HEK293 (cell line): ENCODE measurements around the gene SAFB.
A peak's percentile ranks its signal among the peaks of the same experiment; 100 is the strongest.

ENCODE experiments used
- GFI1B ChIP-seq: fragments of 450-650 bp; formaldehyde crosslinking; IDR thresholded peaks from 2 replicates; pipeline ENCODE4 v1.5.1; 2016; ENCODE audit warnings: missing biosample characterization, missing genetic modification characterization
- GLI4 ChIP-seq: fragments of 450-650 bp; formaldehyde crosslinking; IDR thresholded peaks from 2 replicates; pipeline ENCODE4 v1.5.1; 2016; ENCODE audit warnings: missing biosample characterization, missing genetic modification characterization
- HOXD13 ChIP-seq: sonication (generic); formaldehyde crosslinking; IDR thresholded peaks from 2 replicates; pipeline ENCODE4 v1.8.0; 2022; ENCODE audit warnings: missing genetic modification reagents, borderline replicate concordance
- KLF16 ChIP-seq: fragments of 450-650 bp; formaldehyde crosslinking; IDR thresholded peaks from 2 replicates; pipeline ENCODE4 v1.5.1; 2017; ENCODE audit warnings: missing biosample characterization, missing genetic modification characterization
- KLF8 ChIP-seq: fragments of 450-650 bp; formaldehyde crosslinking; IDR thresholded peaks from 2 replicates; pipeline ENCODE4 v1.5.1; 2016; ENCODE audit warnings: missing biosample characterization, missing genetic modification characterization
- REPIN1 ChIP-seq: fragments of 450-650 bp; formaldehyde crosslinking; IDR thresholded peaks from 2 replicates; pipeline ENCODE4 v1.5.1; 2017; ENCODE audit warnings: missing biosample characterization, missing genetic modification characterization, low read depth
- SCRT2 ChIP-seq: fragments of 450-650 bp; formaldehyde crosslinking; IDR thresholded peaks from 2 replicates; pipeline ENCODE4 v1.5.1; 2016; ENCODE audit warnings: missing biosample characterization, missing genetic modification characterization
- SP2 ChIP-seq: fragments of 450-650 bp; formaldehyde crosslinking; IDR thresholded peaks from 2 replicates; pipeline ENCODE4 v1.5.1; 2016; ENCODE audit warnings: missing biosample characterization, missing genetic modification characterization
- TCF7L2 ChIP-seq: IDR thresholded peaks from 2 replicates; pipeline ENCODE4 v1.6.1; 2011; ENCODE audit warnings: low read depth, mild to moderate bottlenecking, inconsistent platforms, low read length, moderate library complexity, borderline replicate concordance
- YY1 ChIP-seq: fragments of 450-650 bp; formaldehyde crosslinking; IDR thresholded peaks from 2 replicates; pipeline ENCODE4 v1.5.1; 2018; ENCODE audit warnings: missing biosample characterization, missing genetic modification characterization
- ZBTB8A ChIP-seq: fragments of 450-650 bp; formaldehyde crosslinking; IDR thresholded peaks from 2 replicates; pipeline ENCODE4 v1.5.1; 2016; ENCODE audit warnings: missing biosample characterization, missing genetic modification characterization
- ZEB2 ChIP-seq: fragments of 450-650 bp; formaldehyde crosslinking; IDR thresholded peaks from 2 replicates; pipeline ENCODE4 v1.5.1; 2016; ENCODE audit warnings: missing biosample characterization, missing genetic modification characterization
- ZFHX2 ChIP-seq: fragments of 450-650 bp; formaldehyde crosslinking; conservative IDR thresholded peaks from 2 replicates; pipeline ENCODE4 v1.5.1; 2016; ENCODE audit warnings: missing biosample characterization, missing genetic modification characterization
- ZFP3 ChIP-seq: fragments of 450-650 bp; formaldehyde crosslinking; IDR thresholded peaks from 2 replicates; pipeline ENCODE4 v1.5.1; 2016; ENCODE audit warnings: low read depth, missing biosample characterization, missing genetic modification characterization
- ZFP41 ChIP-seq: fragments of 450-650 bp; formaldehyde crosslinking; IDR thresholded peaks from 2 replicates; pipeline ENCODE4 v1.5.1; 2016; ENCODE audit warnings: missing biosample characterization, missing genetic modification characterization, borderline replicate concordance
- ZNF112 ChIP-seq: fragments of 450-650 bp; formaldehyde crosslinking; IDR thresholded peaks from 2 replicates; pipeline ENCODE4 v1.5.0; 2017; ENCODE audit warnings: missing biosample characterization, missing genetic modification characterization
- ZNF132 ChIP-seq: fragments of 450-650 bp; formaldehyde crosslinking; IDR thresholded peaks from 2 replicates; pipeline ENCODE4 v1.5.1; 2017; ENCODE audit warnings: missing biosample characterization, missing genetic modification characterization, borderline replicate concordance
- ZNF16 ChIP-seq: fragments of 450-650 bp; formaldehyde crosslinking; IDR thresholded peaks from 2 replicates; pipeline ENCODE4 v1.5.1; 2016; ENCODE audit warnings: low read depth, missing biosample characterization, missing genetic modification characterization
- ZNF174 ChIP-seq: fragments of 450-650 bp; formaldehyde crosslinking; IDR thresholded peaks from 2 replicates; pipeline ENCODE4 v1.5.0; 2017; ENCODE audit warnings: missing biosample characterization, mild to moderate bottlenecking, missing genetic modification characterization
- ZNF248 ChIP-seq: fragments of 450-650 bp; formaldehyde crosslinking; IDR thresholded peaks from 2 replicates; pipeline ENCODE4 v1.5.1; 2017; ENCODE audit warnings: missing biosample characterization, missing genetic modification characterization
- ZNF266 ChIP-seq: fragments of 450-650 bp; formaldehyde crosslinking; IDR thresholded peaks from 2 replicates; pipeline ENCODE4 v1.5.1; 2016; ENCODE audit warnings: missing biosample characterization, missing genetic modification characterization, low read depth
- ZNF423 ChIP-seq: fragments of 450-650 bp; formaldehyde crosslinking; IDR thresholded peaks from 2 replicates; pipeline ENCODE4 v1.5.1; 2016; ENCODE audit warnings: missing biosample characterization, missing genetic modification characterization
- ZNF433 ChIP-seq: fragments of 450-650 bp; formaldehyde crosslinking; IDR thresholded peaks from 2 replicates; pipeline ENCODE4 v1.5.1; 2016; ENCODE audit warnings: missing biosample characterization, missing genetic modification characterization, low read depth
- ZNF596 ChIP-seq: fragments of 450-650 bp; IDR thresholded peaks from 2 replicates; pipeline ENCODE4 v1.5.0; 2018; ENCODE audit warnings: missing biosample characterization, mild to moderate bottlenecking, missing genetic modification characterization, moderate library complexity
- ZNF600 ChIP-seq: fragments of 450-650 bp; formaldehyde crosslinking; IDR thresholded peaks from 2 replicates; pipeline ENCODE4 v1.5.1; 2016; ENCODE audit warnings: missing biosample characterization, missing genetic modification characterization
- ZNF623 ChIP-seq: fragments of 450-650 bp; formaldehyde crosslinking; IDR thresholded peaks from 2 replicates; pipeline ENCODE4 v1.5.1; 2016; ENCODE audit warnings: missing biosample characterization, missing genetic modification characterization
- ZNF654 ChIP-seq: fragments of 450-650 bp; formaldehyde crosslinking; IDR thresholded peaks from 2 replicates; pipeline ENCODE4 v1.5.1; 2016; ENCODE audit warnings: low read depth, missing biosample characterization, missing genetic modification characterization
- ZNF670 ChIP-seq: fragments of 450-650 bp; formaldehyde crosslinking; IDR thresholded peaks from 2 replicates; pipeline ENCODE4 v1.5.1; 2016; ENCODE audit warnings: missing biosample characterization, missing genetic modification characterization, low read depth
- ZNF677 ChIP-seq: fragments of 450-650 bp; IDR thresholded peaks from 2 replicates; pipeline ENCODE4 v1.5.0; 2018; ENCODE audit warnings: missing biosample characterization, mild to moderate bottlenecking, missing genetic modification characterization, moderate library complexity
- ZNF792 ChIP-seq: fragments of 450-650 bp; formaldehyde crosslinking; IDR thresholded peaks from 2 replicates; pipeline ENCODE4 v1.5.1; 2016; ENCODE audit warnings: missing biosample characterization, missing genetic modification characterization
- ZSCAN16 ChIP-seq: fragments of 450-650 bp; formaldehyde crosslinking; IDR thresholded peaks from 2 replicates; pipeline ENCODE4 v1.5.1; 2016; ENCODE audit warnings: missing biosample characterization, missing genetic modification characterization
- ZXDB ChIP-seq: fragments of 450-650 bp; formaldehyde crosslinking; IDR thresholded peaks from 2 replicates; pipeline ENCODE4 v1.5.1; 2016; ENCODE audit warnings: missing biosample characterization, missing genetic modification characterization
- TF ChIP-seq, protein P1 (sequence below): fragments of 450-650 bp; IDR thresholded peaks from 2 replicates; pipeline ENCODE4 v1.5.1; 2018; ENCODE audit warnings: missing biosample characterization, missing genetic modification characterization
- TF ChIP-seq, protein P2 (sequence below): fragments of 450-650 bp; formaldehyde crosslinking; IDR thresholded peaks from 2 replicates; pipeline ENCODE4 v1.5.1; 2016; ENCODE audit warnings: missing biosample characterization, missing genetic modification characterization
- TF ChIP-seq, protein P3 (sequence below): fragments of 450-650 bp; formaldehyde crosslinking; IDR thresholded peaks from 2 replicates; pipeline ENCODE4 v1.5.1; 2017; ENCODE audit warnings: missing biosample characterization, missing genetic modification characterization
- TF ChIP-seq, protein P4 (sequence below): fragments of 450-650 bp; formaldehyde crosslinking; IDR thresholded peaks from 2 replicates; pipeline ENCODE4 v1.5.1; 2016; ENCODE audit warnings: missing biosample characterization, missing genetic modification characterization

The SAFB gene

DNA sequence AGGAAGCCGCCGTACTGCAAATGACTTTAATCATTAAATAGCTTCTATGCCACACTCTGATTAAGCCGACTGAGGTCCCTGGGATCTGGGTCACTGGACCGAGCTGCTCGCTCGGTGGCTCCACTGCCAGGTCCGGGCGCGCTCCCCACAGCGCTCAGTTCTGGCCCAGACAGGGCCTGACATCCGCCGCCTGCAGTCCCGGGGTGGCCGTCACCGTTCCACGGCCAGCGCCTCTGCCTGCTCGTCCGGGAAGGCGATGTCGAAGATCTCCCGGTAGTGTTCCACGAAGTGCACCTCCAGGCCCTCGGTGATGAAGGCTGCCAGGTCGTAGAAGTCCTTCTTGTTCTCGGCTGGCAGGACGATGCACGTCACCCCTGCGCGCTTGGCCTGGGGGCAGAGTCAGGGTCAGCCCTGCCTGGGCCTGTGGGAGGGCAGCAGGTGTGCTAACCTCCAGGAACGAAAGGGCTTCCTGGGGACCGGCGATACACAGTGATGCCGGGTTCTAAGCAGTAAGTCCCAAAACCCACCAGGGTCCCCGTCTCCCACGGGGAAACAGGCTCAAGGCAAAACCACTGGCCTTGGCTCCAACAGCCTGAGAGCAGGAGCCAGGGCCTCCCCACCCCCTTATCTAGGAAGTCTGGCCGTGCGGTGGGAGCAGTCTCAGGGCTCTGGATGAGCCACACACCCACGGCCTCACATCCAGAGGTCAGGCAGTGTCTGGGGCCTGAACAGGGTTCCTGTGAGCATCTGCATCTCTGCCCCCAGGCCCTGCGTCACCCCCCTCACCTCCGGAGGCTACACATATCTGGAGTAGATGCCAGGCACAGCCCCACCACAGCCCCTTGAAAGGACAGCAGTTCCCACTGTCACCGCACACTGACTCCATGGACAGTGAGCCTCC lies 69.2 kb downstream of the SAFB start (continued):
- TF ChIP-seq, protein P1, sequence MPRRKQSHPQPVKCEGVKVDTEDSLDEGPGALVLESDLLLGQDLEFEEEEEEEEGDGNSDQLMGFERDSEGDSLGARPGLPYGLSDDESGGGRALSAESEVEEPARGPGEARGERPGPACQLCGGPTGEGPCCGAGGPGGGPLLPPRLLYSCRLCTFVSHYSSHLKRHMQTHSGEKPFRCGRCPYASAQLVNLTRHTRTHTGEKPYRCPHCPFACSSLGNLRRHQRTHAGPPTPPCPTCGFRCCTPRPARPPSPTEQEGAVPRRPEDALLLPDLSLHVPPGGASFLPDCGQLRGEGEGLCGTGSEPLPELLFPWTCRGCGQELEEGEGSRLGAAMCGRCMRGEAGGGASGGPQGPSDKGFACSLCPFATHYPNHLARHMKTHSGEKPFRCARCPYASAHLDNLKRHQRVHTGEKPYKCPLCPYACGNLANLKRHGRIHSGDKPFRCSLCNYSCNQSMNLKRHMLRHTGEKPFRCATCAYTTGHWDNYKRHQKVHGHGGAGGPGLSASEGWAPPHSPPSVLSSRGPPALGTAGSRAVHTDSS (tag by site-specific recombination) = peak; percentile 50; the same call in 1 of the 2 replicates
- TF ChIP-seq ZSCAN16 (tag by site-specific recombination) = no peak
- TF ChIP-seq ZEB2 (tag by site-specific recombination) = peak; percentile 62; the same call in 1 of the 2 replicates
- no peak for TF ChIP-seq TCF7L2
- TF ChIP-seq, protein P2, sequence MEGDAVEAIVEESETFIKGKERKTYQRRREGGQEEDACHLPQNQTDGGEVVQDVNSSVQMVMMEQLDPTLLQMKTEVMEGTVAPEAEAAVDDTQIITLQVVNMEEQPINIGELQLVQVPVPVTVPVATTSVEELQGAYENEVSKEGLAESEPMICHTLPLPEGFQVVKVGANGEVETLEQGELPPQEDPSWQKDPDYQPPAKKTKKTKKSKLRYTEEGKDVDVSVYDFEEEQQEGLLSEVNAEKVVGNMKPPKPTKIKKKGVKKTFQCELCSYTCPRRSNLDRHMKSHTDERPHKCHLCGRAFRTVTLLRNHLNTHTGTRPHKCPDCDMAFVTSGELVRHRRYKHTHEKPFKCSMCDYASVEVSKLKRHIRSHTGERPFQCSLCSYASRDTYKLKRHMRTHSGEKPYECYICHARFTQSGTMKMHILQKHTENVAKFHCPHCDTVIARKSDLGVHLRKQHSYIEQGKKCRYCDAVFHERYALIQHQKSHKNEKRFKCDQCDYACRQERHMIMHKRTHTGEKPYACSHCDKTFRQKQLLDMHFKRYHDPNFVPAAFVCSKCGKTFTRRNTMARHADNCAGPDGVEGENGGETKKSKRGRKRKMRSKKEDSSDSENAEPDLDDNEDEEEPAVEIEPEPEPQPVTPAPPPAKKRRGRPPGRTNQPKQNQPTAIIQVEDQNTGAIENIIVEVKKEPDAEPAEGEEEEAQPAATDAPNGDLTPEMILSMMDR = no peak
- TF ChIP-seq HOXD13 = no peak
- no peak for TF ChIP-seq ZBTB8A
- TF ChIP-seq REPIN1 (tag by site-specific recombination) = no peak
- 0 out of 2 replicates have a peak, but pooled peaks have one; percentile 21 for TF ChIP-seq ZNF600
- no peak for TF ChIP-seq ZNF174 (tag by site-specific recombination)
- no peak for TF ChIP-seq ZNF248 (tag by site-specific recombination)
- TF ChIP-seq ZFHX2 = peak; percentile 59; the same call in 1 of the 2 replicates
- TF ChIP-seq ZNF654 = no peak
- TF ChIP-seq ZFP41 (tag by site-specific recombination) = no peak
- TF ChIP-seq ZNF433 (tag by site-specific recombination) = no peak
- TF ChIP-seq ZNF266 (tag by site-specific recombination) = no peak
- TF ChIP-seq ZNF16 (tag by site-specific recombination) = no peak
- TF ChIP-seq, protein P3, sequence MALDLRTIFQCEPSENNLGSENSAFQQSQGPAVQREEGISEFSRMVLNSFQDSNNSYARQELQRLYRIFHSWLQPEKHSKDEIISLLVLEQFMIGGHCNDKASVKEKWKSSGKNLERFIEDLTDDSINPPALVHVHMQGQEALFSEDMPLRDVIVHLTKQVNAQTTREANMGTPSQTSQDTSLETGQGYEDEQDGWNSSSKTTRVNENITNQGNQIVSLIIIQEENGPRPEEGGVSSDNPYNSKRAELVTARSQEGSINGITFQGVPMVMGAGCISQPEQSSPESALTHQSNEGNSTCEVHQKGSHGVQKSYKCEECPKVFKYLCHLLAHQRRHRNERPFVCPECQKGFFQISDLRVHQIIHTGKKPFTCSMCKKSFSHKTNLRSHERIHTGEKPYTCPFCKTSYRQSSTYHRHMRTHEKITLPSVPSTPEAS (tag by site-specific recombination) = no peak
- no peak for TF ChIP-seq GLI4 (tag by site-specific recombination)
- TF ChIP-seq YY1 (tag by site-specific recombination) = 0 out of 2 replicates have a peak, but pooled peaks have one; percentile 22
- no peak for TF ChIP-seq ZNF596
- TF ChIP-seq SP2 (tag by site-specific recombination) = 0 out of 2 replicates have a peak, but pooled peaks have one; percentile 1
- TF ChIP-seq KLF16 (tag by site-specific recombination) = peak; percentile 33; the same call in 1 of the 2 replicates
- no peak for TF ChIP-seq ZNF423 (tag by site-specific recombination)
- TF ChIP-seq, protein P4, sequence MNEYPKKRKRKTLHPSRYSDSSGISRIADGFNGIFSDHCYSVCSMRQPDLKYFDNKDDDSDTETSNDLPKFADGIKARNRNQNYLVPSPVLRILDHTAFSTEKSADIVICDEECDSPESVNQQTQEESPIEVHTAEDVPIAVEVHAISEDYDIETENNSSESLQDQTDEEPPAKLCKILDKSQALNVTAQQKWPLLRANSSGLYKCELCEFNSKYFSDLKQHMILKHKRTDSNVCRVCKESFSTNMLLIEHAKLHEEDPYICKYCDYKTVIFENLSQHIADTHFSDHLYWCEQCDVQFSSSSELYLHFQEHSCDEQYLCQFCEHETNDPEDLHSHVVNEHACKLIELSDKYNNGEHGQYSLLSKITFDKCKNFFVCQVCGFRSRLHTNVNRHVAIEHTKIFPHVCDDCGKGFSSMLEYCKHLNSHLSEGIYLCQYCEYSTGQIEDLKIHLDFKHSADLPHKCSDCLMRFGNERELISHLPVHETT (tag by site-specific recombination) = peak; percentile 32
- no peak for TF ChIP-seq ZNF112 (tag by site-specific recombination)
- no peak for TF ChIP-seq ZNF132 (tag by site-specific recombination)
- TF ChIP-seq SCRT2 (tag by site-specific recombination) = peak; percentile 29; the same call in 1 of the 2 replicates
- peak; percentile 12; the same call in 1 of the 2 replicates for TF ChIP-seq ZXDB (tag by site-specific recombination)
- no peak for TF ChIP-seq ZNF670
- no peak for TF ChIP-seq ZNF677 (tag by site-specific recombination)
- 0 out of 2 replicates have a peak, but pooled peaks have one; percentile 9 for TF ChIP-seq ZNF623
- TF ChIP-seq ZNF792 (tag by site-specific recombination) = 0 out of 2 replicates have a peak, but pooled peaks have one; percentile 13
- TF ChIP-seq GFI1B (tag by site-specific recombination) = no peak
- peak; percentile 2; the same call in 1 of the 2 replicates for TF ChIP-seq KLF8
- no peak for TF ChIP-seq ZFP3
